Naive B cell (primary cell): Measurements from ENCODE around the gene ERCC1. TPM values are rescaled to one million over a fixed set of nuclear protein-coding genes. Genes with fewer than 3 reads are reported as not detected.

Source experiments
- ATAC-seq, 2 donors: fragments of 150-1000 bp; cut with Tn5 transposase; 2 replicates each; pipeline ENCODE4 v1.10.0; 2021; ENCODE audit warnings: low read depth in 2 of 2, mild to moderate bottlenecking in 2 of 2, moderate library complexity in 2 of 2
- DNase-seq: peaks from one replicate; pipeline ENCODE4 v3.0.0; 2022
- H3K27ac Mint-ChIP-seq, 6 donors: one replicate each; pipeline ENCODE4 v1.8.0; 2020 to 2022; ENCODE audit warnings: mild to moderate bottlenecking in 6 of 6, mixed read lengths in 6 of 6, moderate library complexity in 5 of 6, inconsistent platforms in 2 of 6
- H3K27me3 Mint-ChIP-seq, 3 donors: one replicate each; pipeline ENCODE4 v1.8.0; 2021 to 2022; ENCODE audit warnings: mixed read lengths in 3 of 3, mild to moderate bottlenecking in 1 of 3
- H3K36me3 Mint-ChIP-seq, 2 donors: one replicate each; pipeline ENCODE4 v1.8.0; 2020 to 2022; ENCODE audit warnings: mixed read lengths in 2 of 2, inconsistent platforms in 1 of 2, mild to moderate bottlenecking in 1 of 2
- H3K4me1 Mint-ChIP-seq, 3 donors: one replicate each; pipeline ENCODE4 v1.8.0; 2020 to 2022; ENCODE audit warnings: mixed read lengths in 3 of 3, inconsistent platforms in 1 of 3, mild to moderate bottlenecking in 1 of 3, moderate library complexity in 1 of 3
- H3K4me3 Mint-ChIP-seq, 8 donors: one replicate each; pipeline ENCODE4 v1.8.0; 2020 to 2022; ENCODE audit warnings: mild to moderate bottlenecking in 8 of 8, mixed read lengths in 8 of 8, moderate library complexity in 8 of 8, inconsistent platforms in 2 of 8
- H3K9me3 Mint-ChIP-seq, 7 donors: one replicate each; pipeline ENCODE4 v1.8.0; 2020 to 2022; ENCODE audit warnings: mixed read lengths in 7 of 7, mild to moderate bottlenecking in 5 of 7, inconsistent platforms in 2 of 7, moderate library complexity in 1 of 7
- polyA plus RNA-seq, 6 donors: library from polyadenylated mRNA; unstranded; fragments of 300-500 nt; fragmentation: Illumina TruSeq; gene quantifications; one replicate each; pipeline ENCODE4 v1.2.3, GENCODE V29; 2021; ENCODE audit warnings: low read depth in 6 of 6

Gene ERCC1
- polyA plus RNA-seq = 10 to 100 TPM; 40.0 to 91.4 (median 46.2) TPM

DNA sequence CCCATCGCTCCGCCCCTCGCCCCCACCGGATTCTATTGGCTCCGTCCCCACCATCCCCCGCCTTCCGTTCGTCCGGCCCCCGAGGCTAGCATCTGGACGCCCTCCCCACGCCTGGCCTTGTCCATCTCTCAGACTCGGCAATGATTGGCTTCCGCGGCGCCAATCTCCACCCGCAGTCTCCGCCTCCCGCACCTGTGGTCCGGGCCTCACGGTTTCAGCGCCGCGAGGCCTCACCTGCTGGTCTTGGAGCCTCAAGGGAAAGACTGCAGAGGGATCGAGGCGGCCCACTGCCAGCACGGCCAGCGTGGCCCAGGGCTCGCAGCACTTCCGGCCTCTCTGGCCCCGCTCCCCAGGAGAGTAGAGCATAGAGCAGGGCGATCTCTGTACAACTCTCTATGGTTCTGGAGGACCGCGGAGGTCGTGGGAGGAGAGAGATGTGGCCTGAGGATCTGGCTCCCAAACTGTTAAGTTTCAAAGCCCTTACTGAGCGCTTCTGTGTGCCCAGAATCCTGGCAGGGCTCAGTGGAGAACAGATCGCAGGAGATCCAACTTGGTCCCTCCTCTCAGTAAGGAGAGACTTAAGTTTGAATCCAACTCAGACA lies at the start of gene ERCC1:
Gene ERCC1, minus strand, starts transcription at position 329 of the 602 bp plus-strand sequence. CDS start 543 bp downstream, outside the sequence.
- peak; percentile 44 to 48 for ATAC-seq
- Mint-ChIP-seq H3K27me3 (peaks cover 4 to 19% (median 7%) of the 10 kb centered on the region in 3 donors), H3K36me3 (peaks cover 0 to 8% of the 10 kb centered on the region in 2 donors), H3K4me1 (peaks cover 56 to 68% (median 62%) of the 10 kb centered on the region in 3 donors), H3K4me3 (peak within 1 kb of the TSS; percentile 91 to 100 (median 96)), H3K9me3 (peaks cover 0 to 1% (median 0%) of the 10 kb centered on the region in 7 donors), H3K27ac (peak within 1 kb of the TSS; percentile 81 to 99 (median 92))
- DNase-seq = peak; percentile 75

DNA sequence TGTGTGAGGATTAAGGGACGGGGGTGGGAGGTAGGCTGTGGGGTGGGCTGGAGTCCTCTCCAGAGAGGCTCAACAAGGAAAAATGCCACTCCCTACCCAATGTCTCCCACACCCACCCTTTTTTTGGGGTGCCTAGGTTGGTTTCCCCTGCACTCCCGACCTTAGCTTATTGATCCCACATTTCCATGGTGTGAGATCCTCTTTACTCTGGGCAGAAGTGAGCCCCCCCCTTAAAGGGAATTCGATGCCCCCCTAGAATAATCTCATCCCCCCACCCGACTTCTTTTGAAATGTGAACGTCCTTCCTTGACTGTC lies 49.6 kb upstream of the ERCC1 start:
- H3K36me3 Mint-ChIP-seq = peaks cover 0 to 17% of the 10 kb centered on the region in 2 donors
- H3K27ac Mint-ChIP-seq = peak overlapping the region in 5 of 6 donors; percentile 38 to 100 (median 94)
- H3K27me3 Mint-ChIP-seq = peaks cover 39 to 54% (median 42%) of the 10 kb centered on the region in 3 donors
- H3K9me3 Mint-ChIP-seq = peaks cover 0 to 11% (median 0%) of the 10 kb centered on the region in 7 donors
- peak overlapping the region; percentile 23 to 96 (median 68) for H3K4me3 Mint-ChIP-seq
- H3K4me1 Mint-ChIP-seq = peaks cover 68 to 86% (median 73%) of the 10 kb centered on the region in 3 donors
- ATAC-seq (no peak), DNase-seq (peak; percentile 41)

DNA sequence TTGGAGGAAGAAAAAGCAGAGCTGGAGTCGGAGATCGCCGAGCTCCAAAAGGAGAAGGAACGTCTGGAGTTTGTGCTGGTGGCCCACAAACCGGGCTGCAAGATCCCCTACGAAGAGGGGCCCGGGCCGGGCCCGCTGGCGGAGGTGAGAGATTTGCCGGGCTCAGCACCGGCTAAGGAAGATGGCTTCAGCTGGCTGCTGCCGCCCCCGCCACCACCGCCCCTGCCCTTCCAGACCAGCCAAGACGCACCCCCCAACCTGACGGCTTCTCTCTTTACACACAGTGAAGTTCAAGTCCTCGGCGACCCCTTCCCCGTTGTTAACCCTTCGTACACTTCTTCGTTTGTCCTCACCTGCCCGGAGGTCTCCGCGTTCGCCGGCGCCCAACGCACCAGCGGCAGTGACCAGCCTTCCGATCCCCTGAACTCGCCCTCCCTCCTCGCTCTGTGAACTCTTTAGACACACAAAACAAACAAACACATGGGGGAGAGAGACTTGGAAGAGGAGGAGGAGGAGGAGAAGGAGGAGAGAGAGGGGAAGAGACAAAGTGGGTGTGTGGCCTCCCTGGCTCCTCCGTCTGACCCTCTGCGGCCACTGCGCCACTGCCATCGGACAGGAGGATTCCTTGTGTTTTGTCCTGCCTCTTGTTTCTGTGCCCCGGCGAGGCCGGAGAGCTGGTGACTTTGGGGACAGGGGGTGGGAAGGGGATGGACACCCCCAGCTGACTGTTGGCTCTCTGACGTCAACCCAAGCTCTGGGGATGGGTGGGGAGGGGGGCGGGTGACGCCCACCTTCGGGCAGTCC lies 49.0 kb upstream of the ERCC1 start:
- peaks cover 67 to 83% (median 68%) of the 10 kb centered on the region in 3 donors for H3K4me1 Mint-ChIP-seq
- peak overlapping the region in 5 of 6 donors; percentile 92 to 100 (median 94) for H3K27ac Mint-ChIP-seq
- H3K4me3 Mint-ChIP-seq = peak overlapping the region; percentile 56 to 96 (median 73)
- H3K9me3 Mint-ChIP-seq = peaks cover 0 to 14% (median 0%) of the 10 kb centered on the region in 7 donors
- peaks cover 39 to 54% (median 42%) of the 10 kb centered on the region in 3 donors for H3K27me3 Mint-ChIP-seq
- DNase-seq (peak; percentile 67), ATAC-seq (no peak)
- H3K36me3 Mint-ChIP-seq = peaks cover 0 to 17% of the 10 kb centered on the region in 2 donors

DNA sequence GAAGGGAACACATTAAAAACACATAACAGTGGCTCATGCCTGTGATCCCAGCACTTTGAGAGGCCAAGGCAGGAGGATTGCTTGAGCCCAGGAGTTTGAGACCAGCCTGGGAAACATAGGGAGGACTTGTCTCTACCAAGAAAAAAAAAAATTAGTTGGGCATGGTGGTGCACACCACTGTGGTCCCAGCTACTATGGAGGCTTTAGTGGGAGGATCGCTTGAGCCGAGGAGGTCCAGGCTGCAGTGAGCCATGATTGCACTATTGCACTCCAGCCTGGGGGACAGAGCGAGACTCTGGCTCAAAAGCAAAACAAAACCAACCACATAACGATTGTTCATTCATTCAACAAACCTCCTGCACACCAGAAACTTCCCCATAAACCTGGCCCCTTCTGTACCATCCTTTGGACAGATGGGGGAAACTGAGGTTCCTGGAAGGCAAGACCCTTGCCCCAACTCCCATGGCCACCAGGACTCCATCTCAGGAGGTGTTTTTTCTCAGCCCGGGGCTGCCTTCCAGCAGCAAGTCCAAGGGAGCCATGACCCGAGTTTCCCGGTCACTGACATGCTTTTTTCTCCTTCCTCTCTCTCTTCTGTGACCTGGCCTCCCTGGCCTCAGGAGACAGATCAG lies 48.3 kb upstream of the ERCC1 start:
- no peak for ATAC-seq
- peaks cover 64 to 85% (median 66%) of the 10 kb centered on the region in 3 donors for H3K4me1 Mint-ChIP-seq
- peaks cover 0 to 15% (median 0%) of the 10 kb centered on the region in 7 donors for H3K9me3 Mint-ChIP-seq
- peaks cover 0 to 17% of the 10 kb centered on the region in 2 donors for H3K36me3 Mint-ChIP-seq
- DNase-seq = peak; percentile 52
- peak overlapping the region; percentile 56 to 96 (median 73) for H3K4me3 Mint-ChIP-seq
- peak overlapping the region in 5 of 6 donors; percentile 92 to 100 (median 95) for H3K27ac Mint-ChIP-seq
- peaks cover 39 to 54% (median 42%) of the 10 kb centered on the region in 3 donors for H3K27me3 Mint-ChIP-seq

DNA sequence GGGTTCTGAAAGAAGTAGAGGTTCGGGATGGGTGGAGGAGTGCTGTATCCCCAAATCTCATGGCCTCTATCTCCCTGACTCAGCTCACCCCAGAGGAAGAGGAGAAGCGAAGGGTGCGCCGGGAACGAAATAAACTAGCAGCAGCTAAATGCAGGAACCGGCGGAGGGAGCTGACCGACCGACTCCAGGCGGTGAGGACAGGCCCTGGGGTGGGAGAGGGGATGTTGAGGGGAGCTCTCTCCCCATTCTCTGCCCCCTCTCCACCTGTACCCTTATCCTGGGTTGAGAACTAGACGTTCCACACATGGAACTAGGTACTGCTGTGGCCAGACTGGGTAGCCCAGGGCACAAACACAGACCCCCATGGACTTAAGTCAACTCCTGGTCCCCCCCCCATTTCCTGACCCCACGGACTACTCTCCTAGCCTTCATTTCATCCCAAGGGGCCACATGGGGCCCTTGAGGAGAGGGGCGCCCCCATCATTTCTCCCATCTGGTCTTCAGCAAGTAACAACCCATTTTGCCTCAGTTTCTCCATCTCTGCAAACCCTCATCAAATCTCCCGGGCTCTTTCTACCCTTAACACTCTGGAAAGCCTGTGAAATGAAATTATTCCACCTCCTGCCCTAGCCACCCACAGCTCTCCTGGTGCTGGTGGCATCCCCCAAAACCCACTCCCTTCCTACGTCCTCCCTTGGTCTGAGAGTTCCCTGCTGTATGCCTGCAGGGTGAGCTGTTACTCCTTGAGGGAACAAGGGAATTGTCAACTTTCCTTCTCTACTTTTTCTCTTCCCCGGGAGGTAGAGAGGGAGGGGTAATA lies 47.6 kb upstream of the ERCC1 start:
- Mint-ChIP-seq H3K36me3 (peaks cover 0 to 17% of the 10 kb centered on the region in 2 donors), H3K27me3 (peaks cover 39 to 54% (median 42%) of the 10 kb centered on the region in 3 donors), H3K27ac (peak overlapping the region; percentile 60 to 100 (median 96)), H3K4me1 (peaks cover 62 to 85% (median 64%) of the 10 kb centered on the region in 3 donors), H3K4me3 (peak overlapping the region; percentile 56 to 99 (median 95)), H3K9me3 (peaks cover 0 to 15% (median 0%) of the 10 kb centered on the region in 7 donors)
- DNase-seq (peak; percentile 47), ATAC-seq (no peak)

GRCh38 chr19:45470762-45471081 lies 47.0 kb upstream of the ERCC1 start:
- ATAC-seq (no peak), DNase-seq (no peak)
- Mint-ChIP-seq H3K4me1 (peaks cover 59 to 83% (median 63%) of the 10 kb centered on the region in 3 donors), H3K4me3 (peak overlapping the region; percentile 89 to 99 (median 96)), H3K9me3 (peaks cover 0 to 15% (median 0%) of the 10 kb centered on the region in 7 donors), H3K27ac (peak overlapping the region; percentile 94 to 100 (median 99)), H3K36me3 (peaks cover 0 to 17% of the 10 kb centered on the region in 2 donors), H3K27me3 (peaks cover 36 to 53% (median 42%) of the 10 kb centered on the region in 3 donors)

DNA sequence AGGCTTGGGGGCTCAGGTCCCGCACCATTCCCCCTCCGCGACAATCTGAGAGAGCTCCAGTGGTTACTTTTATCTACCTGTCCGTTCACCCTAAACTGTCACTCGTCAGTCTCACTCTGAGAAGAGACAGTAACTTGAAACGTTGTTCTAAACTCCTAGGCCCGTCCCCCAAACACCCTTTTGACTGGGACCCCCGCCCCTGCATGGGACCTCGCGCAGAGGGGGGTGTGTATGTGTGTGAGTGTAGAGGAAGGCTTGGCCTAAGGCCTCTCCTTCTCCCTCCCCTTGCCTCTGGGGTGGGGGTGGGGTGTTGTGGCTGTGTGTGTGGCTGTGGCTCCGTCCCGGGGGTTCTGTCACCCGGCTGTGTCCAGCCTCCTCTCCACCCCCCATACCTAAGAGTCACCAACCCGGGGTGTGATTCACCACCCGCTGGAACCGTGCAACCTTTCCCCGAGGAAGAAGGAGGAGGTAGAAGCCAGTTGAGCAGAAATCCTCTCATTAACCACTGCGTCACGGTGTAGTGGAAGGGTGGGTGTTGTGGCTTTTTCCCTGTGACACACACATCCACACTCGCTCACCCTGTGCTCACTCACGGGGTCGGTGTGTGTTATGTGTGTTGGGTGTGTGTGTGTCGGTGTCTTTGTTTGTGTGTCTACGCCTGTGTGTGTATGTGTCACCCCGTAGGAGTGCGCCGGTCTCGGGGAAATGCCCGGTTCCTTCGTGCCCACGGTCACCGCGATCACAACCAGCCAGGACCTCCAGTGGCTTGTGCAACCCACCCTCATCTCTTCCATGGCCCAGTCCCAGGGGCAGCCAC lies 46.4 kb upstream of the ERCC1 start:
- Mint-ChIP-seq H3K9me3 (peaks cover 0 to 13% (median 0%) of the 10 kb centered on the region in 7 donors), H3K27me3 (peaks cover 33 to 52% (median 39%) of the 10 kb centered on the region in 3 donors), H3K36me3 (peaks cover 0 to 17% of the 10 kb centered on the region in 2 donors), H3K4me3 (peak overlapping the region; percentile 89 to 99 (median 96)), H3K4me1 (peaks cover 57 to 78% (median 61%) of the 10 kb centered on the region in 3 donors), H3K27ac (peak overlapping the region; percentile 94 to 100 (median 99))
- DNase-seq (peak; percentile 73), ATAC-seq (peak; percentile 2 to 3)

DNA sequence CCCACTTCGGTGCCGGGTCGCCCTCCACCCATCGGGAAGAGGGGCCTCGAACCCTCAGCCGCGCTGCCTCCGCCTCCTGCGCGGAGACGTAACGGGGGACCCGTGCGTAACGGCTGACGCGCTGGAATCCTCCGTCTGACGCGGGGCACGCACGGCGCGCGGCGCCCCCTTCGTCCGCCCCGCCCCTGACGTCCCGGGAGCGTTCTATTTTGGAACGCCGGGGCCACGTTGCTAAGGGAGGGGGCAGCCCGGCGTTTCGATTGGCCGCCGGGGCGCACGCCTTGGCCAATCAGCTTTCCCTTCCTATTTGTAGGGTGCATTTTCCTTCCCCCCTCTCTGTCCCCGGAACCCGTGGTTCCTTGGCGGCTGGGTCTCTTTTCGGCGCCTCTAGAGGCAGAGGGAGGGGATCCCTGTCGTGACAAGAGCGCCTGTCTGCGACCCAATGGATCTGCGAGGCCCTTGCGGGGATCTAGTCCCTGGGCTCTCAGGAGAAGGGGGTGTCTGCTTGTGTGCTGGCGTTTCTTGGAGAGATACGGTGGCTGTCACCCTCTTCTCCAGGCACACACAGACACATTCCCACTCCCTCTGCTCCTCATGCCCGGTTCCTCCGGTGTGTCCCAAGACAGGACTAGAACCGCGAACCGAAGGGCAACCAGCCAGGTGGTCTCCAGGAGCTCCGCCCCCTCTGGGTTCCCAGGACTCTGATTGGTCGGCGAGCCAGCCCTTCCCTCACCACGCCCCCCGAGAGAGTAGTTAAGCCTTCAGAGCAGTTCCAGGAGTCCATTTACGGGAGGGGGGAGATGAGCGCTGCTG lies 45.6 kb upstream of the ERCC1 start:
- DNase-seq (peak; percentile 94), ATAC-seq (peak; percentile 56 to 59)
- peaks cover 0 to 8% of the 10 kb centered on the region in 2 donors for H3K36me3 Mint-ChIP-seq
- peaks cover 30 to 52% (median 38%) of the 10 kb centered on the region in 3 donors for H3K27me3 Mint-ChIP-seq
- peak overlapping the region; percentile 89 to 99 (median 96) for H3K4me3 Mint-ChIP-seq
- H3K9me3 Mint-ChIP-seq = peaks cover 0 to 8% (median 0%) of the 10 kb centered on the region in 7 donors
- H3K27ac Mint-ChIP-seq = peak overlapping the region; percentile 94 to 100 (median 99)
- H3K4me1 Mint-ChIP-seq = peaks cover 60 to 77% (median 62%) of the 10 kb centered on the region in 3 donors

DNA sequence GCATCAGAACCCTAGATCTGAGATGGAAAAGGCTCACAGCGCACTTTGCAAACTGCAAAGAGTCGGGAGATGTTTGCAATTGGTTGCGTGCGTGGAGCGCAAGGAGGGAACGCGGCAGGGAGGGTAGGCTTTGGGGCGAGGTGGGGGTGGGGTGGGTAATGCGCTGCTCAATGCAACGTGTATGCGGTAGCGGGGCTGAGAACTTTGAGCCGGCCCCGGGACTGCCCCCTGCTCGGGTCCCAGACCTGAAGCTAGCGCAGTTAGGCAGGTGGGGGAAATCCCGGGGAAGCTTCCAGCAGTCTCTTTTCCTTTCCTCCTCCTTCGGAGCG lies 45.0 kb upstream of the ERCC1 start:
- Mint-ChIP-seq H3K4me1 (peaks cover 54 to 72% (median 60%) of the 10 kb centered on the region in 3 donors), H3K36me3 (peaks cover 0 to 8% of the 10 kb centered on the region in 2 donors)

GRCh38 chr19:45468159-45468651 lies 44.5 kb upstream of the ERCC1 start:
- H3K36me3 Mint-ChIP-seq = peaks cover 0 to 8% of the 10 kb centered on the region in 2 donors
- H3K27me3 Mint-ChIP-seq = peaks cover 19 to 41% (median 28%) of the 10 kb centered on the region in 3 donors
- peak overlapping the region; percentile 94 to 100 (median 99) for H3K27ac Mint-ChIP-seq
- peaks cover 0 to 8% (median 0%) of the 10 kb centered on the region in 7 donors for H3K9me3 Mint-ChIP-seq
- DNase-seq (no peak), ATAC-seq (peak in 1 of 2 donors; percentile 1)
- peak overlapping the region; percentile 89 to 99 (median 96) for H3K4me3 Mint-ChIP-seq
- H3K4me1 Mint-ChIP-seq = peaks cover 50 to 68% (median 56%) of the 10 kb centered on the region in 3 donors

More for the DNA sequence above, 45.0 kb upstream of the ERCC1 start:
- ATAC-seq (peak; percentile 34 to 51), DNase-seq (no peak)
- Mint-ChIP-seq H3K4me3 (peak overlapping the region; percentile 89 to 99 (median 96)), H3K9me3 (peaks cover 0 to 8% (median 0%) of the 10 kb centered on the region in 7 donors), H3K27ac (peak overlapping the region; percentile 94 to 100 (median 99)), H3K27me3 (peaks cover 24 to 47% (median 34%) of the 10 kb centered on the region in 3 donors)
